Stimulated activated CD4-positive, alpha-beta T cell treated with anti-CD3 and anti-CD28 coated beads, Interleukin-2, amount 100 ng/mL, for 48 hours (primary cell): ENCODE data around the gene SLTM.
"Not testable (repeated sequence)": the region's sequence is repeated elsewhere in the genome, so short reads cannot be mapped to it uniquely, and the experiment has no call there.

Experiments
- DNase-seq, 2 donors: peaks; one replicate each; pipeline ENCODE4 v3.0.0-alpha.2; 2020

The SLTM gene

DNA sequence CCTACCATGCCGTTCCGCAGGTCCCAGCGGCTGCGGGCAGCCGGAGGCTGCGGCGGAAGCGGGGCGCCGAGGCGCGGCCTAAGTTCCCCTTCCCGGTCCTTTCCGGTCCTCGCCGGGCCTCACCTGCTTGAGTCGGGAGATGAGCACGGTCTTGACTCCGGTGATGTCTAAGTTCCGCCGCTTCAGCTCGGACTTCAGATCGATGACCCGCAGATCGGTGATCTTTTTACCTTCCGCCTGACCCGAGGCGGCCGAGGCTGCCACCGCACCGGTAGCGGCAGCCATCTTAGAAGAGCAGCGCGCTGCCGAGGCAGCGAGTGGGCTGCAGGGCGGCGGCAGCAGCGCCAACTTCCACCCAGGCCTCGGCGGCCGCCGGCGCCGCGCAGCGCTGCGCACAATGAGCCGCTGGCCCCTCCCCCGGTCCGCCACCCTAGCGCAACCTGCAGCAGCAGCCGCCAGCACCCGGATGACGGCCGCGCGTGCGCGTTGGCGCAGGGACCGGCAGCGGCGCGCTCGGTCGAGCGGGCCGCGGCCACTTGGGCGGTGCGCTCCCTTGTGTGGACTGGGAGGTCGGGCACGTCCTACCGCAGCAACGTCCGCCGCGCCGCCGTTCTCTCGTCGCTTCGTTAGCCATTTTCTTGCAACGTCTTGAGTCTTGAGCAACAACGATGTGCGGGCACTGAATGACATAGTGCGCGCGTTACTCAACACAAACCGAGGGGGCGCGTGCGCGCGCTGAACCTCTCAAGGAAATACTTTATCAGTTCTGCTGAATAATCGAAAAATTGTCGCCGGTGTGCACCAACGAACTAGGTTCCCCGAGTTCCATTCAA, at the start of gene SLTM:
TSS of gene SLTM (minus strand) at position 399 of the 833 bp plus-strand sequence. CDS start at position 285, 114 bp downstream.
- peak; percentile 84 to 91 for DNase-seq

DNA sequence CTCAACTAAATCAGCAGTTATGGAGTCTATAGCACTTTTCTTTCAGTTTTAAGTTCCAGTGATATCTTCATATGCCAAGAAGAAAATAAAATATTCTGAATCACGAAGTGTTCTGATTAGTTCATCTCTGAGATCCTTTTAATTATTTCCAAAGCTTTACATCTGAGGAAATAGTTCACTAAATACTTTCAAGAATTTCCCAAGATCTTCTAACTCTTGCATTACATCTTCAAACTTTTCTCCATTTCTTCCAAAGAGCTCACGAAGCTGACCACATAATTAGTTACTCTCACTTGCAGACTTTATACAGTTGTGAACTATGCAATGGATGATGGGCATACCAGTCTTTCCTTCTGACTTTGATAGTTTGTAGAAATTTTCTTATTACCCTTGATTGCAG, 49.8 kb upstream of the SLTM start:
- no peak for DNase-seq

DNA sequence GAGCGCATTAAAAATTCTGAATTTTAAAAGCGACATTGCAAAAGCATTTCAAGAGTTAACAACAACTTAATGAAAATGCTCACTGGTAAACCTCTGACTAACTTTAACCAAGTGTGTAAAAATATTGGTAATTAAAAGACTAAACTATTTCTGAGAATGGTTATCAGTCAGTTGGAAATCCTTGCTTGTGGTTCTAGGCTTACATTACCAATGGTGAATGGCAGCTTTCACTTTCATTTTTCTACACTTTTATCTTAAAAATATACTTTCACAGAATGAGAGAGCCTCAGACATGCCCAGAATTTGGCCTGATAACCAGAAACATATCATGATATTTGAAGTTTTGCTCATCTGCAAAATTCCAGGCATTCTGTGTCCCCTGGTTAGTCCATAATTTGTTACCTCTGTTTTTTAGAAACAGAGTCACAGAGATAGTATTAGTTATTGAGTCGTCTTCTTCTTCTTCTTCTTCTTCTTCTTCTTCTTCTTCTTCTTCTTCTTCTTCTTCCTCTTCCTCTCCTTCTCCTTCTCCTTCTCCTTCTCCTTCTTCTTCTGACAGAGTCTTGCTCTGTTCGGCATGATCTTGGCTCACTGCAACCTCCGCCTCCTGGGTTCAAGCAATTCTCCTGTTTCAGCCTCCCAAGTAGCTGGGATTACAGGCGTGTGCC, 48.5 kb upstream of the SLTM start:
- no peak for DNase-seq

DNA sequence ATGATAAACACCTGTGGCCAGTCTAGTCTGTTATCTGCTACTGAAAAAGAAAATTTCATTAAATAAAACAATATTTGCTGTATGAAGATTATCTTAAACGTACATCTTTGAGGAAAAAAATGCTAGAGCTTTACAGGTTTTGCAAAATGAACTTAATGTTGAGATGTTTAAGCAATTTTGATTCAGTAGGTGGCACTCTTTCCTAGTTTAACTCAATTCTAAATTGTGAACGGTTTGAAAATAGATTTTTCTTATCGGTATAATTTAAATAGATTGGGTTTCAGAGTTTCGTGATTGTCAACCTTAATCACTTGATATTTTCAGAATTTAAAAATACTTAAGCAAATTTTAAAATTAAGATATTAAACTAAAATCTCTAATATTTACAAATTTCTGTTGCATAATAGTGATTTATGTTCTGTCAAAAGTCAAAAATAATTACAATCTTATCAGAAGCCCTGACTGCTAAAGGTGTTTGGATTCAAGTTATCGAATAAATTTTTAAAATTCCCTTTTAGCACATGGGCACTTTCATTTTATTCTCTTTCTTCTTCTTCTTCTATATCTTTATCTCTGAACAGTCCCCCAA, 47.0 kb upstream of the SLTM start:
- DNase-seq, result no peak

DNA sequence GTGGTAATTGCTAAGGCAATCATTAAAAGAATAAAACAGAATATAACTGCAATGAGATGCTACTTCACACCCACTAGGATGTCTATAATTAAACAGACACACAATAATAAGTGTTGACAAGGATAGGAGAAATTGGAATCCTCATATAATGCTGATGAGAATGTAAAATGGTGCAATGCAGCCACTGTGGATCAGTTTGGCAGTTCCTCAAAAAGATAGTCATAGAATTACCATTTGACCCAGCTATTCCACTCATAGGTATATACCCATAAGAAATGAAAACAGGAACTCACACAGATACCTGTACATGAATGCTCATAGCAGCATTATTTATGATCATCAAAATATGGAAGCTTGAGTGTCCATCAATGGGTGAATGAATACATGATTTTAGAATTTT, 44.4 kb upstream of the SLTM start:
- DNase-seq, result no peak

DNA sequence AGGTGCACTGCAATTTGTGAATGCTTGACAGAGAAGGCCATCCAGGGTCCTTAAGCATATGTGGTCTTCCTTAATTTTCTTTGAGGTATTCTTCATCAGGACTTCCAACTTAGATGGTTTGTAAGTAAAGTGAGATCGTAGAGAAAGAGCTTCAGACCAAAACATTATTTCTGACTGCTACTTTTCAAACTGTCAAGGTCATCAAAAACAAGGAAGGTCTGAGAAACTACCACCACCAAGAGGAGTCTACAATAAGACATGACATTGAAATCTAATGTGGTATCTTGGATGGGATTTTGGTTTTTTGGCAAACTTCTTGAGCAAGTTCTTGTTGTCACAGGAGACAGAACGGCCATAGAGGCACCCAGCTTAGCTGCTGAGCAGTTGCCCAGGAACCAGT, 34.0 kb upstream of the SLTM start:
- no peak for DNase-seq

DNA sequence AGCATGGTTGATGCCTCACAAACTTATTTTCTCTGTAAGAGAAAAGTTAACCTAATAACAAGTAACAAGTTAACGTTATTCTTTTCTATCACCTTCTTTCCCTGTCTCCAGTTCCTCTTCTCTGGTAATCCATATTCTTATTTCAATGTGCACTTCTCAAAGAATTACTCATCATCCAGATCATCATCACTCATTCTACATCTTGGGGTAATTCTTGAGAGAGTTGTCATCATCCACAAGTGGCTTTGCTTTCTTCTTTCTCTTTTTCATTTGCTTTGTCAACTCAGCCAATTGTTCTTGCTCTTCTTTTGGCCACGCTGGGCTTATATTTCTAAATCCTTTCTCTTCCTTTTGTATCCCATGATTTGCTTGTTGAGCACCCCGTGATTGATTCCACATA, 33.2 kb upstream of the SLTM start:
- no peak for DNase-seq

DNA sequence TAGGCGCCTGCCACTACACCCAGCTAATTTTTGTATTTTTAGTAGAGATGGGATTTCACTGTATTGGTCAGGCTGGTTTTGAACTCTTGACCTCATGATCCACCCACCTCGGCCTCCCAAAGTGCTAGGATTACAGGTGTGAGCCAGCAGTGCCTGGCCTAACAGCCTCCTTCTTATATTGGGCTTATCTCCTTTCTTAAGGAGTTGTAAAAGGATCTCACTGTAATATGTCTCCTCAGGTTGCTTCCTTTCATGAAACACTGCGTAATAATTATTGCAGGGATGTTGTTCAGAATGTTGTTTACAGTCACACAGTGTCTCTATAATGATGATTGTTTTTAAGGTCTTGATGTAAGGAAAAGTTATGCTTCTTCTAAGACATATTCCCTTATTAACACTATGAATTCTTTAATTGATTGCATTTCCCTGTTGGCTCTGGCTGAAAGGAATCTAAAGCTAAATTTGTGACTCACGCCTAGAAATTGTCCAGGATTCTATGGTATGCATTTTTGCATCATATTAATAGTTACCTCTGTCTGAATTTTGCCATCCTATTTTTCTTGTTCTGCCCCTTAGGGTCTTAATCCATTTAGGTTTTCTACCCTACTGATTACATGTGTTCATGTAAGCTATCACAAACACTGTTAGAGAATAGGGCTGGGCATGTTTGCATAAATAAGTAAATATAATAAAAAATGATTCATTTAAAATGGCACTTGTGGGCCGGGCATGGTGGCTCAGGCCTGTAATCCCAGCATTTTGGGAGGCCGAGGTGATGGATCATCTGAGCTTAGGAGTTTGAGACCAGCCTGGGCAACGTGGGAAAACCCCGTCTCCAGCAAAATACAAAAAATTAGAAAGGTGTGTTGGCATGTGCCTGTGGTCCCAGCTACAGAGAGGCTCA, 29.4 kb upstream of the SLTM start:
- no peak for DNase-seq

DNA sequence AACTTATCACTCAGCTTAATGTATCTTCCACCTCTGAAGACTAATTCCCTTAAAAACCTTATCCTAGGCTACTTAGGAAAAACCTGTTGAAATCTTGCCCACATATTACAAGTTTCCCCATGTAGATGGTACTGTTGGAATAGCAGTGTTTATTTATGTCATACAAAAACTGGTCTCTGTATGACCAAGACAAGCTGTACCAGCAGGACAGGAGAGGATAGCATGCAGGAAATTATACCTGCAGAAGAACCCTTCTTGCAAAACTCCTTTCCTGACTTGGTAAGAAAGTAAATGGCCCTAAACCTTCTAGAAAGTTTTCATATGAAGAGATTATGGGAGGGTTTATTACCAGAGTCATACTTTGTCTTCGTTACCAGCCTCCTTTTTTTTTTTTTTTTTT, 28.7 kb upstream of the SLTM start:
- DNase-seq, result no peak

DNA sequence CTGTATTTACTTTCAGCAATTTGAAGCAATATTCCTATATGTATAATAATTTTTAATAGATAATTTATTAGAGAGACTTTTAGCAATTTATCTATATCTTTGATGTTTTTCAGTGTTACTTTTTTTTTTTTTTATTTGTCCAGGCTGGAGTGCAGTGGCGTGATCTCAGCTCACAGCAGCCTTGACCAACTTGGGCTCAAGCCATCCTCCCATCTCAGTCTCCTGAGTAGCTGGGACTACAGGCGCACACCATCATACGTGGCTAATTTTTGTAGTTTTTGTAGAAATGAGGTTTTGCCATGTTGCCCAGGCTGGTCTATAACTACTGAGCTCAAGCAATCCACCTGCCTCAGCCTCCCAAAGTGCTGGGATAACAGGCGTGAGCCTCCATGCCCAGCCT, 25.3 kb upstream of the SLTM start:
- no peak for DNase-seq

DNA sequence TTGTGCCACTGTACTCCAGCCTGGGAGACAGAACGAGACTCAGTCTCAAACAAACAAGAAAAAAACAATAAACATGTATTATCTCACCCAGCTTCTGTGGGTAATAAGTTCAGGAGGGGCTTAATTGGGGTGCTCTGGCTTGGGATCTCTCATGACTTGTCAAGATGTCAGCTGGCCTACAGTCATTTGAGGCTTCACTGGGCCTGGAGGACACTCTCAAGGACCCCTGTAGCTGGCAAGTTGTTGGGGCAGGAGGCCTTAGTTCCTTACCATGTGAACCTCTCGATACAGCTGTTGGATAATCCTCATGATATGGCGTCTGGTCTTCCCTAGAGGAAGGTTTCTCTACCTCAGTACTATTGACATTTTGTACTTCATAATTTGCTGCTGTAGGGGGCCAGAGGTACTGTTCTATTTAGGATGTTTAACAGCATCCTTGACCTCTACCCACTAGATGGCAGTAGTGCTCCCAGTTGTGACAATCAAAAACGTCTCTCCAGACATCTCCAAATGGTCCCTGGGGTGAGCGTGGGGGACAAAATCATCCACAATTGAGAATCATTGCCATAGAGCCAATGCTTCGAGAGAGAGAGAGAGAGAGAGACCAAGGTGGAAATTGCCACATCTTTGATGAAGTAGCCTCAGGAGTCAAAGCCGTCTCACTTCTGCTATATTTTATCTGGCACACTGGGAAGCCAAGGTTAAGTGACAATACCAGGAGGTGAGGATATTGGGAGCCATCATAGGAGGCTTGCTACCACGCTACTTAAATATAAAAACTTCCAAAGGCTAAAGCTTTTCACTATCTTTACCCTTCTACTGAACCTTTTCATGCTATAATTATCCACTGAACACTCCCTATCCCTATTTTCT, 23.9 kb upstream of the SLTM start:
- peak; percentile 53 to 54 for DNase-seq

DNA sequence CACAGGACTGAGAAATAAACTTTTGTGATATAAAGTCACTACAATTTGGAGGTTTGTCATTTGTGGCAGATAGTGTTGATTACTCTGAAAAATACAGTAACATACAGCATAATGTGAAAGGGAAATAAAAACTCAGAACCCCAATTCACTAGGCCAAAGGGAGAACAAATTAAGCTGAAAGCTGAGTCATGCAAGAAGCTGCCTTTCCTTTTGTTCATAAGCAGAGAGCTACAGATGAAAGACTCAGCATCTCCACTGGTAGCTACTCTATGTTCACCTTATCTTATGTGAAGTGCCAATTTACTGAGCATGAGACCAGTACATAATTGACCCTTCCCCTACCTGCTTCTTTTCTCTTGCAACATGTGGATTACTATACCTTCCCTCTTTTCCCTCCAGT, 19.3 kb upstream of the SLTM start:
- DNase-seq, result no peak

DNA sequence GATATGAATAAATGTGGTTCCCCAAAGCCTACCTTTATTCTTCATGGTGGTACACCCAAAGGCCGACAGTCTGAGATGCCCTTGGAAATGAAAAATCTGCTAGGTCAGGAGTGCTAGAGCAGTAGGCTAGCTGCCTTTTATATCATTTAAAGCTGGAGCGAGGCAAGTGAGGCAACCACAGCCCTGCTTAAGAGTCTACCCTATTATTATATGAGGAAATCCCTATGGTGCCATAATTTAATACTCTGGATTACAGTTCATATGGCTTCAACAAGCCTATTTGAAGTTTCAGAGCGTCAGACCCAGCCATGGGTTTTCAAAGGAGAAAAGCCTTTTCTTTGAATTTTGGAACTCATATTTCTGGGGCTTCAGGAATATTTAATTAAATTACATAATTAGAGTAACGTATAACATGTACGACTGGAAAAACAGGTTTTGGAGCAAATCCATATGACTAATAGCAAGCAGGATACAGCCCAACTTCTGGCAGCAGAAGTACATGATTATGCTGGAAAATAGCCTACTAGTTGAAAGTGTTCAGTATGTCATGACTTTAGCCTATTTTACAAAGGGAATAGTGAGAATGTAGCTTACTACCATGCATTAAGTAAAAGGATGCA, 18.0 kb upstream of the SLTM start:
- DNase-seq, result no peak

DNA sequence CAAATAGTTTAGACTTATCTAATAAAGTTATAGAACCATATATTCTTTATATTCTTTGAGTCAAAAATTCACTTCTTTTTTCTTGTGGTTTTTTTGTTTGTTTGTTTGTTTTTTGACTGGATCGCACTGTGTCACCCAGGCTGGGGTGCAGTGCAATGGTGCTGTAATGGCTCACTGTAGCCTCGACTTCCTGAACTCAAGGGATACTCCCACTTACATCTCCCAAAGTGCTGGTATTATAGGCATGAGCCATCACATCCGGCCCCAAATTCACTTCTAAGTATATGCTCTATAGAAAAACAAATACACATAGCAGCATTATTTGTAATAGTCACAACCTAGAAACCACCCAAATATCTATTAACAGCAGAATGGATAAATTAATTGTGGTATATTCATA, 13.7 kb upstream of the SLTM start:
- DNase-seq, result no peak

DNA sequence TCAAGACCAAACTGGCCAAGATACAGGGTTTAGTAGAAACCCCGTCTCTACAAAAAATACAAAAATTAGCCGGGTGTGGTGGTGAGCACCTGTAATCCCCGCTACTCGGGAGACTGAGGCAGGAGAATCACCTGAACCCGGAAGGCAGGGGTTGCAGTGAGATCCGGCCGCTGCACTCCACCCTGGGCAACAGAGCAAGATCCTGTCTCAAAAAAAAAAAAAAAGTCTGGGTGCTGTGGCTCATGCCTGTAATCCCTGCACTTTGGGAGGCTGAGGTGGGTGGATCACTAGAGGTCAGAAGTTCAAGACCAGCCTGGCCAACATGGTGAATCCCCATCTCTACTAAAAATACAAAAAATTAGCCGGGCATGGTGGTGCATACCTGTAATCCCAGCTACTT, 1.5 kb upstream of the SLTM start:
- DNase-seq, result not testable (repeated sequence)

DNA sequence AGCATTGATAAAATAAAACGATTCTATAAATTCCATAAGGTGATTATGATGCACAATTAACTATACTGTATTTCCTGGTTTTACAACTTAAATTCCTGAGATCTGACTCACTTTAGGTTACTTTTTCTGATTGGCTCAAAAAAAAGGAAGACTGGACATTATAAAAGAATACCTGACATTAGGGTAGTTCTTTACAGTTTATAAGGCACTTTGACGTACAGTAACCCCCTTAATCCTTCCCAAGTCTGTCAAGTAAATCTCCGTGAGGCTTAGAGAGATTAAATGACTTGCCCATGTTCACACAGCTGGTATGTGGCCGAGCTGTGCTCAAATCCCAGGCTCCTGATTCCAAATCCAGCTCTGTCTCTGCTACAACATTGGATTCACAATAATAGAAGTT, 1.0 kb upstream of the SLTM start:
- no peak for DNase-seq

DNA sequence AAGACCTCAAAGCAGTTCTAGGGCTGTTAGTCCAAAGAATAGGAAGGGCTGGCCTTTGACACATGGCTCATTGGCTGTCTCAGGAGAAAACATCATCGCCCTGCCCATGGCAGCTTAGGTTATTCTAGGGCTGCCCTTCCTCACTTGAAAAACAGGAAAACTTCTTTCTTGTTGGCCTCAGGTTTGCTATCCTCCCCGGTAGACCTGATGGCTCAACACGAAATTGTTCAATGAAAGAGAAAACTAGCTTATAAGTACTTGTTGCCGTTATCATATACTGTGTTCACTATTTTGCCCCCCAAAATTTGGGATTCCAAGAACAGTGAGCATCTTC, 602 bp upstream of the SLTM start:
- DNase-seq, result no peak

DNA sequence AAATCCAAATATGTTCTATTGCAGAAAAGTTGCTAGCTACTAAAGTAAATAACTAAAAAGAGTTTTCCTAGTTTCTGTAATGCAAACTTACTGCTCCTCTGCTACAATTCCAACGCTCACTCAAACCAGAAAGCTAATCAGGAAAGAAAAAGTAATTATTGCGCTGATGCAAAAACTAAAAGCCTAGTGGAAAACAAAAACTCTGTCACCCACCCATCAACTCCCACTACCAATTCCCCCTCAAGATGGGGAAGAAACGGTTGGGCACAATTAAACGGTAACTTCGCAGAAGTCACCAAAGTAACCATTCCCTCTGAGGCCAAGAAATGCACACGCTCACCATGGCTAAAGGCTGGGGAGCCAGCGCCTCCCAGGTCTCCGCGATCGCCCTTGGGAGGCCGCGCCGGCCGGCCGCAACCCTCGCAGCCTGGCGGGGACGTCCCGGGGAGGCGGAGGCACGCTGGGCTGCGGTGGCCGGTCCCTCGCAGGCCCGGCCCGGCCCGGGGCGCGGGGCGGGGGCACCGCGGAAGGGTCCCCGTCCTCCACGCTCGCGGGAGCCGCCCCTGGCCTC, 684 bp downstream of the SLTM start:
- DNase-seq, result no peak

DNA sequence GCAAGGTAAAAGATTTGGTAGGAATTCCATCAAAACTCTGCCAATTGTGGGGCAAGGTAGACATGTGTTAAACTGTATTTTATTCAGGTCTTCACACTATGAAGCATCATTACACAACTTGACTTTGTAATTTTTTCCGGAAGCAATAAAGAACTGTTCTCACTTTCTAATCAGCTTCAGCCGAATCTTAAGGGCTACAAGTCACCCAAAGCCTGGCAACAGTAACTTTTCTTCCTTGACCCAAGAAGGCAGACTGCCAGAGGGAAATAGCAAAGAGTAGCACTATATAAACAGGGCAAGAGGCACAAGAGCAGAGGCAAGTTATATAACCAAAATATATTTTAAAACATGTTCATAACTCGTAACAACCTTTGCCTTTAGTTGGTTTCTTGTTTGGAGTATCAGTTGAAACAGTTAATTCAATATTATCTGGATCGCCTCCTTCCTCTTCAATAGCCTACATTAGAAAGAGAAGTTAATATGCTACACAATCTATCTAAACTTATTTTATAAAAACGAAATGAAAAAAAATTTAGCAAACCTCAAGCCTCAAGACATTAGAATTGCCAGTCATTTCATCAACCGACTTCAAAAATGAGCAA, 1.4 kb downstream of the SLTM start:
- DNase-seq, result no peak

DNA sequence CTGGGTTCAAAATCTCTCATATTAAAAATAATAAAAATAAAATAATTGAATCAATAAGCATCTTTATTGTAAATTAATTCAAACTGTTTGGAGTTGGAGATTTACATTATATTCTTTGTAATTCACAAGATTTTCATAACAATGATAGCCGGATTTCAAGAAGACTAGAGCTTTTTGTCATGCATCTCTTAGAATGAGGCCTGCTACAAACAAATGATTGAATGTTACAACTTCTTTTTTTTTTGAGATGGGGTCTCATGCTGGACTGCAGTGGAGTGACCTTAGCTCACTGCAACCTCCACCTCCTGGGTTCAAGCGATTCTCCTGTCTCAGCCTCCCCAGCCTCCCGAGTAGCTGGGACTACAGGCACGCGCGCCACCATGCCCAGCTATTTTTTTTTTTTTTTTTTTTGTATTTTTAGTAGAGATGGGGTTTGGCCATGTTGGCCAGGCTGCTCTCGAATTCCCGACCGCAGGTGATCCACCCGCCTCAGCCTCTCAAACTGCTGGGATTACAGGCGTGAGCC, 3.5 kb downstream of the SLTM start:
- DNase-seq, result no peak

DNA sequence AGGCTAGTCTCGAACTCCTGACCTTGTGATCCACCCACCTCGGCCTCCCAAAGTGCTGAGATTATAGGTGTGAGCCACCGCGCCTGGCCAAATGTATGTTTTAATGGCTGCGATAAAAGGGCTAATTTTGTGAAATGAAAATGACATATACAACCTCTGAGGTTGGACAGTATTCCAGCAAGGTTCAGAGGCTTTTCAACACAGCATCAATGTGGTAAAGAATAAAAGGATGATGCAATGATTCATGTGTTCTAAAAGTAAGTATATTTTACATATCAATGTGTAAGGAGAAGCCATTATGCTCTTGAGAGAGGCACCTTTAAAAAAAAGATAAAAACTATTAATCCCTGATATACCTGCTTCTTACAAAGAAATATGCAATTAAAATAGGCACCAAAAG, 6.7 kb downstream of the SLTM start:
- DNase-seq, result no peak
